Measurements from ENCODE around the gene CELA2A.

DNA sequence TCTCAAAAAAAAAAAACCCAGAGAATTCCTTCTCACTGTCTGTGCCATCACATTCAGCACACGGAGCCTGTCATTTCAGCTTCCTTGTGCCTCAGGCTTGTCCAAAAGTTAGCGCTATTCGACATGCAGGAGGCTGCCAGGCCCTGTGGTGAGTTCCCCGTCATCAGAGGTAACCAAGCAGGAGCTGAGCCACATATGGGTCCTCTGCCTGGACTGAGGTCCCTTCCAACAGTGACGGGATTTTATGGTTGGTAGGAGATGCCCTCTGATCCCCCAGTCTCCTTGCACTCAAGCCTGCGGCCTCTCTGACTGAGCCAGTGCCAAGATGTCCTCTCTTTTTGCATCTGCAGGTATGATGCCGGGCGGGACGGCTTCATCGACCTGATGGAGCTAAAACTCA is 31.0 kb upstream of the CELA2A start:
- no peak for TF ChIP-seq EZH2 (IDR thresholded peaks at IDR 0.05; ENCODE audit: low read length, unreplicated experiment)
- TF ChIP-seq, protein P1, sequence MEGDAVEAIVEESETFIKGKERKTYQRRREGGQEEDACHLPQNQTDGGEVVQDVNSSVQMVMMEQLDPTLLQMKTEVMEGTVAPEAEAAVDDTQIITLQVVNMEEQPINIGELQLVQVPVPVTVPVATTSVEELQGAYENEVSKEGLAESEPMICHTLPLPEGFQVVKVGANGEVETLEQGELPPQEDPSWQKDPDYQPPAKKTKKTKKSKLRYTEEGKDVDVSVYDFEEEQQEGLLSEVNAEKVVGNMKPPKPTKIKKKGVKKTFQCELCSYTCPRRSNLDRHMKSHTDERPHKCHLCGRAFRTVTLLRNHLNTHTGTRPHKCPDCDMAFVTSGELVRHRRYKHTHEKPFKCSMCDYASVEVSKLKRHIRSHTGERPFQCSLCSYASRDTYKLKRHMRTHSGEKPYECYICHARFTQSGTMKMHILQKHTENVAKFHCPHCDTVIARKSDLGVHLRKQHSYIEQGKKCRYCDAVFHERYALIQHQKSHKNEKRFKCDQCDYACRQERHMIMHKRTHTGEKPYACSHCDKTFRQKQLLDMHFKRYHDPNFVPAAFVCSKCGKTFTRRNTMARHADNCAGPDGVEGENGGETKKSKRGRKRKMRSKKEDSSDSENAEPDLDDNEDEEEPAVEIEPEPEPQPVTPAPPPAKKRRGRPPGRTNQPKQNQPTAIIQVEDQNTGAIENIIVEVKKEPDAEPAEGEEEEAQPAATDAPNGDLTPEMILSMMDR (conservative IDR thresholded peaks at IDR 0.05; ENCODE audit: low read depth, low read length): no peak
- TF ChIP-seq EZH2phosphoT487 (IDR thresholded peaks at IDR 0.05; ENCODE audit: borderline replicate concordance, low read length): no peak

Data from PC-3 (cell line).